GM21825 (cell line): ENCODE results near the gene EML4.
"Not testable (repeated sequence)": the region's sequence is repeated elsewhere in the genome, so short reads cannot be mapped to it uniquely, and the experiment has no call there.

Experiments used
- ATAC-seq: cut with Tn5 transposase; IDR thresholded peaks from one replicate; pipeline ENCODE4 v1.9.1; 2021; ENCODE audit warnings: mild to moderate bottlenecking, moderate library complexity; ENCODE audit not compliant: unreplicated experiment

Gene EML4

GRCh38 chr2:42329736-42330135 lies 160.6 kb downstream of the EML4 start:
- ATAC-seq, result no peak

GRCh38 chr2:42331569-42332284 lies 162.6 kb downstream of the EML4 start:
- ATAC-seq, result no peak

GRCh38 chr2:42332575-42332974 lies 163.4 kb downstream of the EML4 start:
- ATAC-seq, result no peak

- no peak for ATAC-seq
Measured at GRCh38 chr2:42333579-42333978, 164.4 kb downstream of the EML4 start.

GRCh38 chr2:42334220-42334619 lies 165.1 kb downstream of the EML4 start:
- no peak for ATAC-seq

- not testable (repeated sequence) for ATAC-seq
Measured at GRCh38 chr2:42334865-42335264, 165.7 kb downstream of the EML4 start.

GRCh38 chr2:42335514-42336104 lies 166.5 kb downstream of the EML4 start:
- ATAC-seq, result no peak

GRCh38 chr2:42336361-42336965 lies 167.3 kb downstream of the EML4 start:
- no peak for ATAC-seq

- ATAC-seq, result no peak
Measured at GRCh38 chr2:42337356-42337820, 168.2 kb downstream of the EML4 start.

- no peak for ATAC-seq
Measured at GRCh38 chr2:42337846-42338566, 168.9 kb downstream of the EML4 start.

- ATAC-seq, result no peak
Measured at GRCh38 chr2:42338567-42339190, 169.5 kb downstream of the EML4 start.

- no peak for ATAC-seq
Measured at GRCh38 chr2:42339191-42339912, 170.2 kb downstream of the EML4 start.

- ATAC-seq, result no peak
Measured at GRCh38 chr2:42340045-42340937, 171.1 kb downstream of the EML4 start.

GRCh38 chr2:42340938-42341636 lies 171.9 kb downstream of the EML4 start:
- ATAC-seq, result no peak

- ATAC-seq, result no peak
Measured at GRCh38 chr2:42342061-42342794, 173.1 kb downstream of the EML4 start.

- no peak for ATAC-seq
Measured at GRCh38 chr2:42342795-42343241, 173.7 kb downstream of the EML4 start.

GRCh38 chr2:42345986-42346385 lies 176.8 kb downstream of the EML4 start:
- ATAC-seq, result no peak

GRCh38 chr2:42346856-42347255 lies 177.7 kb downstream of the EML4 start:
- not testable (repeated sequence) for ATAC-seq
